SK-N-SH (cell line): ENCODE results near the gene KASH5. TPM values are rescaled to one million over a fixed set of nuclear protein-coding genes. Genes with fewer than 3 reads are reported as not detected.

Source experiments
- polyA plus RNA-seq, 3 experiments: library from polyadenylated mRNA; depleted of rRNA; stranded (reverse); fragments of >200 nt; gene quantifications; 2 replicates each; pipeline ENCODE4 v1.2.3, GENCODE V29; 2012

KASH5 gene
- polyA plus RNA-seq, 1 of the 3 experiments (the other 2 are of a cell fraction), result 0.20 TPM

Other genes with a start within 250 kb of the KASH5 start
- gene HRC, start 232.9 kb upstream of the KASH5 start, polyA plus RNA-seq (2012; rRNA removed), result not detected in 2 replicates
- 16.9 and 20.6 TPM in 2 replicates for gene TRPM4, start 230.5 kb upstream of the KASH5 start, polyA plus RNA-seq (2012; rRNA removed)
- 0.33 and 0.80 TPM in 2 replicates for gene SLC6A16, start 63.1 kb upstream of the KASH5 start, polyA plus RNA-seq (2012; rRNA removed)
- gene CD37, start 52.8 kb upstream of the KASH5 start, polyA plus RNA-seq (2012; rRNA removed), result not detected in 2 replicates
- 24.7 and 27.9 TPM in 2 replicates for gene TEAD2, start 25.8 kb upstream of the KASH5 start, polyA plus RNA-seq (2012; rRNA removed)
- 0.36 and 0.47 TPM in 2 replicates for gene DKKL1, start 24.4 kb upstream of the KASH5 start, polyA plus RNA-seq (2012; rRNA removed)
- not detected in 2 replicates for gene PTH2, start 35.2 kb downstream of the KASH5 start, polyA plus RNA-seq (2012; rRNA removed)
- gene GFY, start 37.1 kb downstream of the KASH5 start, polyA plus RNA-seq (2012; rRNA removed), result not detected in 2 replicates
- gene SLC17A7, start 53.3 kb downstream of the KASH5 start, polyA plus RNA-seq (2012; rRNA removed), result 0.39 and 0.59 TPM in 2 replicates
- gene PIH1D1, start 63.6 kb downstream of the KASH5 start, polyA plus RNA-seq (2012; rRNA removed), result 145 and 157 TPM in 2 replicates
- 13.6 and 15.7 TPM in 2 replicates for gene ALDH16A1, start 65.0 kb downstream of the KASH5 start, polyA plus RNA-seq (2012; rRNA removed)
- gene FLT3LG, start 86.0 kb downstream of the KASH5 start, polyA plus RNA-seq (2012; rRNA removed), result 4.0 and 6.4 TPM in 2 replicates
- gene RPL13A, start 99.4 kb downstream of the KASH5 start, polyA plus RNA-seq (2012; rRNA removed), result 2,604 and 2,748 TPM in 2 replicates
- 6,915 and 7,579 TPM in 2 replicates for gene RPS11, start 108.2 kb downstream of the KASH5 start, polyA plus RNA-seq (2012; rRNA removed)
- 75.3 and 91.4 TPM in 2 replicates for gene FCGRT, start 124.4 kb downstream of the KASH5 start, polyA plus RNA-seq (2012; rRNA removed)
- gene RCN3, start 139.8 kb downstream of the KASH5 start, polyA plus RNA-seq (2012; rRNA removed), result 1.4 and 1.8 TPM in 2 replicates
- 101 and 128 TPM in 2 replicates for gene NOSIP, start 192.3 kb downstream of the KASH5 start, polyA plus RNA-seq (2012; rRNA removed)
- gene PRRG2, start 193.1 kb downstream of the KASH5 start, polyA plus RNA-seq (2012; rRNA removed), result 0.42 and 0.44 TPM in 2 replicates
- 0.71 and 1.7 TPM in 2 replicates for gene PRR12, start 202.9 kb downstream of the KASH5 start, polyA plus RNA-seq (2012; rRNA removed)